ENCODE data around the gene RIN3.

RIN3 gene

GRCh38 chr14:92609955-92610354 is 96.4 kb downstream of the RIN3 start:
- FAIRE-seq (no peak), DNase-seq (ENCODE audit: insufficient read length, low spot score) (no peak)
- no peak for TF ChIP-seq CTCF (IDR thresholded peaks at IDR 0.05; ENCODE audit: insufficient read depth, missing control alignments)

GRCh38 chr14:92610849-92611271 is 97.3 kb downstream of the RIN3 start:
- no peak for FAIRE-seq
- TF ChIP-seq CTCF (IDR thresholded peaks at IDR 0.05; ENCODE audit: insufficient read depth, missing control alignments), result no peak
- no peak for DNase-seq (ENCODE audit: insufficient read length, low spot score)

GRCh38 chr14:92613008-92613658 is 99.6 kb downstream of the RIN3 start:
- DNase-seq (ENCODE audit: insufficient read length, low spot score) (no peak), FAIRE-seq (no peak)
- peak; percentile 77 for TF ChIP-seq CTCF (IDR thresholded peaks at IDR 0.05; ENCODE audit: insufficient read depth, missing control alignments)

- DNase-seq (ENCODE audit: insufficient read length, low spot score) (no peak), FAIRE-seq (no peak)
- no peak for TF ChIP-seq CTCF (IDR thresholded peaks at IDR 0.05; ENCODE audit: insufficient read depth, missing control alignments)
Measured at GRCh38 chr14:92613681-92614260, 100.2 kb downstream of the RIN3 start.

- no peak for TF ChIP-seq CTCF (IDR thresholded peaks at IDR 0.05; ENCODE audit: insufficient read depth, missing control alignments)
- FAIRE-seq (no peak), DNase-seq (ENCODE audit: insufficient read length, low spot score) (no peak)
Measured at GRCh38 chr14:92615451-92615850, 101.9 kb downstream of the RIN3 start.

- TF ChIP-seq CTCF (IDR thresholded peaks at IDR 0.05; ENCODE audit: insufficient read depth, missing control alignments), result no peak
- no peak for DNase-seq (ENCODE audit: insufficient read length, low spot score)
- no peak for FAIRE-seq
Measured at GRCh38 chr14:92616178-92616577, 102.6 kb downstream of the RIN3 start.

- no peak for DNase-seq (ENCODE audit: insufficient read length, low spot score)
- no peak for FAIRE-seq
- no peak for TF ChIP-seq CTCF (IDR thresholded peaks at IDR 0.05; ENCODE audit: insufficient read depth, missing control alignments)
Measured at GRCh38 chr14:92617581-92617980, 104.0 kb downstream of the RIN3 start.

All from D721Med (cell line).